Trophoblast cell (in vitro differentiated cells and primary cell): ENCODE measurements around the gene ENO2.

Source experiments
- DNase-seq, 2 donors: peaks; one replicate each; pipeline ENCODE4 v3.0.0-alpha.2; 2016
- H2AFZ ChIP-seq: 2 replicates; pipeline ENCODE4 v1.6.1; 2013; ENCODE audit warnings: low read length, moderate library complexity, mild to moderate bottlenecking; ENCODE audit not compliant: insufficient read depth, poor library complexity
- H2AK5ac ChIP-seq: 2 replicates; pipeline ENCODE4 v1.6.1; 2013; ENCODE audit warnings: mild to moderate bottlenecking, low read length
- H2BK120ac ChIP-seq: 2 replicates; pipeline ENCODE4 v1.6.1; 2013; ENCODE audit warnings: low read length, mild to moderate bottlenecking, moderate library complexity; ENCODE audit not compliant: insufficient read depth, poor library complexity
- H2BK12ac ChIP-seq: 2 replicates; pipeline ENCODE4 v1.6.1; 2013; ENCODE audit warnings: mild to moderate bottlenecking, low read length, moderate library complexity
- H2BK5ac ChIP-seq: 2 replicates; pipeline ENCODE4 v1.6.1; 2013; ENCODE audit warnings: low read length, low read depth, moderate library complexity, mild to moderate bottlenecking; ENCODE audit not compliant: poor library complexity
- H3K14ac ChIP-seq: 2 replicates; pipeline ENCODE4 v1.6.1; 2013; ENCODE audit warnings: mild to moderate bottlenecking, low read length
- H3K18ac ChIP-seq: 2 replicates; pipeline ENCODE4 v1.6.1; 2013; ENCODE audit warnings: mild to moderate bottlenecking, low read length
- H3K23ac ChIP-seq: 2 replicates; pipeline ENCODE4 v1.6.1; 2013; ENCODE audit warnings: low read length
- H3K27ac ChIP-seq: 2 replicates; pipeline ENCODE4 v1.5.1; 2013; ENCODE audit warnings: low read depth, mild to moderate bottlenecking, inconsistent platforms, low read length, moderate library complexity
- H3K27me3 ChIP-seq: 2 replicates; pipeline ENCODE4 v1.6.1; 2013; ENCODE audit warnings: inconsistent platforms, mild to moderate bottlenecking, low read length, moderate library complexity; ENCODE audit not compliant: insufficient read depth
- H3K36me3 ChIP-seq, 2 experiments: 1 replicate in 1 of 2; 2 replicates in 1 of 2; pipeline ENCODE4 v1.6.1; 2013; ENCODE audit warnings: low read length in 2 of 2, mild to moderate bottlenecking in 2 of 2, moderate library complexity in 1 of 2; ENCODE audit not compliant: insufficient read depth in 2 of 2, control insufficient read depth in 1 of 2
- H3K4ac ChIP-seq: 2 replicates; pipeline ENCODE4 v1.6.1; 2013; ENCODE audit warnings: low read depth, mild to moderate bottlenecking, low read length, moderate library complexity
- H3K4me1 ChIP-seq, 2 experiments: 1 replicate in 1 of 2; 2 replicates in 1 of 2; pipeline ENCODE4 v1.6.1; 2013; ENCODE audit warnings: low read length in 2 of 2, mild to moderate bottlenecking in 2 of 2, moderate library complexity in 1 of 2; ENCODE audit not compliant: insufficient read depth in 2 of 2, control insufficient read depth in 1 of 2
- H3K4me2 ChIP-seq: 2 replicates; pipeline ENCODE4 v1.6.1; 2013; ENCODE audit warnings: inconsistent platforms, mild to moderate bottlenecking, low read length, moderate library complexity
- H3K4me3 ChIP-seq: 2 replicates; pipeline ENCODE4 v1.5.1; 2013; ENCODE audit warnings: mild to moderate bottlenecking, low read depth, low read length, inconsistent platforms
- H3K79me1 ChIP-seq: one replicate; pipeline ENCODE4 v1.6.1; 2013; ENCODE audit warnings: low read length
- H3K79me2 ChIP-seq: 2 replicates; pipeline ENCODE4 v1.6.1; 2013; ENCODE audit warnings: low read length, mild to moderate bottlenecking; ENCODE audit not compliant: control insufficient read depth, insufficient read depth, poor library complexity
- H3K9ac ChIP-seq: 2 replicates; pipeline ENCODE4 v1.6.1; 2013; ENCODE audit warnings: mild to moderate bottlenecking, low read length
- H3K9me3 ChIP-seq: 2 replicates; pipeline ENCODE4 v1.6.1; 2013; ENCODE audit warnings: low read depth, mild to moderate bottlenecking, control low read depth, inconsistent platforms, low read length; ENCODE audit not compliant: insufficient read depth
- H4K12ac ChIP-seq: 2 replicates; pipeline ENCODE4 v1.6.1; 2013; ENCODE audit warnings: low read depth, mild to moderate bottlenecking, low read length, moderate library complexity
- H4K8ac ChIP-seq: 2 replicates; pipeline ENCODE4 v1.6.1; 2013; ENCODE audit warnings: low read depth, mild to moderate bottlenecking, low read length, moderate library complexity
- H4K91ac ChIP-seq: one replicate; pipeline ENCODE4 v1.6.1; 2013; ENCODE audit warnings: low read depth, mild to moderate bottlenecking, low read length, moderate library complexity
- WGBS: extraction: QIAGEN DNeasy Blood & Tissue Kit; methylation state at CpG from one replicate; pipeline ENCODE4 v1.1.7; 2013; ENCODE audit warnings: missing lambda C conversion rate; ENCODE audit not compliant: insufficient read length, insufficient coverage; ENCODE audit errors: extremely low coverage; 5-methylcytosine and 5-hydroxymethylcytosine counted together

ENO2 gene

DNA sequence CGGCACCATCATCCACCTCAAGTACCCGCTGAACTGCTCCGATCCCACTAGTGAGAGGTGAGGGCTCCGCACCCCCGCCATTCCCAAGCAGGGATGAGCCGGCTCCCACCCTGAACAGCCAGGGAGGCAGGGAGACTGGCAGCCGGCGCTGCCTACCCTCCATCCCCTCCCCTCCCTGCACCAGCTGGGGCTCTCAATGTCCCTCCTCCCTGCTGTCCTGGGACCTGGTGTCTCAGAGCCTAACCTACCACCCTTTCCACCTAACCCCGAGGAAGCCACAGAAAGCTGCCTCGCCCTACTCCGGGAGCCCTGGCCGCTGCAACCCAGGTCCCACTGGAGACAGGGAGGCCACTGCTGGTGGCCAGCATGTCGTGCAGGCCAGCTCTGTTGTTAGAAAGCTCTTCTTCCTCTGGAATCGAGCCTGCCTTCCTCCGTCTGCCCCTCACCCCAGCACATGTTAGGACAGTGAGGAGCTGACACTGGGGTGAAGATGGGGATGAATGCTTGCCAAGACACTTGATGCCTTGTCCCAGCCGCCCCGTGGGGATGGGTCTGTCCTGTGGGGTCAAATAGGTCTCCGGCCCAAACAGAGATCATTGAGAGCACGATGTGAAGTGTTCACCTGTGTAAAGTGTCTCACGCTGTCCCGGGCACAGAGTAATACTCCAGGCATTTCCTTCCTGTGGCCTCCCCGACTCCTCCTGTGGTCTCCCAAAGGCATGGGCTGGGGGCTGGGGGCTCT lies 37.9 kb downstream of the ENO2 start:
- no peaks in the 10 kb centered on the region for H3K9me3 ChIP-seq
- H2AFZ ChIP-seq, result no peak overlapping the region
- WGBS, result no CpG with 5 or more reads among the region's 22 CpGs
- H3K27ac ChIP-seq, result no peak overlapping the region
- no peak overlapping the region for H2AK5ac ChIP-seq
- H3K79me2 ChIP-seq, result no peaks in the 10 kb centered on the region
- no peak overlapping the region for H3K4me3 ChIP-seq
- no peak overlapping the region for H2BK12ac ChIP-seq
- H3K14ac ChIP-seq, result no peak overlapping the region
- H4K12ac ChIP-seq, result no peak overlapping the region
- H4K91ac ChIP-seq, result no peak overlapping the region
- H3K4me1 ChIP-seq, result peaks cover 5 to 10% of the 10 kb centered on the region in 2 experiments
- H3K27me3 ChIP-seq, result no peaks in the 10 kb centered on the region
- no peak overlapping the region for H3K4ac ChIP-seq
- H3K23ac ChIP-seq, result no peak overlapping the region
- no peak overlapping the region for H3K4me2 ChIP-seq
- H2BK120ac ChIP-seq, result no peak overlapping the region
- H3K18ac ChIP-seq, result no peak overlapping the region
- H3K9ac ChIP-seq, result no peak overlapping the region
- H3K79me1 ChIP-seq, result no peaks in the 10 kb centered on the region
- no peak for DNase-seq
- H2BK5ac ChIP-seq, result no peak overlapping the region
- peaks cover 8 to 9% of the 10 kb centered on the region in 2 experiments for H3K36me3 ChIP-seq
- H4K8ac ChIP-seq, result no peak overlapping the region

DNA sequence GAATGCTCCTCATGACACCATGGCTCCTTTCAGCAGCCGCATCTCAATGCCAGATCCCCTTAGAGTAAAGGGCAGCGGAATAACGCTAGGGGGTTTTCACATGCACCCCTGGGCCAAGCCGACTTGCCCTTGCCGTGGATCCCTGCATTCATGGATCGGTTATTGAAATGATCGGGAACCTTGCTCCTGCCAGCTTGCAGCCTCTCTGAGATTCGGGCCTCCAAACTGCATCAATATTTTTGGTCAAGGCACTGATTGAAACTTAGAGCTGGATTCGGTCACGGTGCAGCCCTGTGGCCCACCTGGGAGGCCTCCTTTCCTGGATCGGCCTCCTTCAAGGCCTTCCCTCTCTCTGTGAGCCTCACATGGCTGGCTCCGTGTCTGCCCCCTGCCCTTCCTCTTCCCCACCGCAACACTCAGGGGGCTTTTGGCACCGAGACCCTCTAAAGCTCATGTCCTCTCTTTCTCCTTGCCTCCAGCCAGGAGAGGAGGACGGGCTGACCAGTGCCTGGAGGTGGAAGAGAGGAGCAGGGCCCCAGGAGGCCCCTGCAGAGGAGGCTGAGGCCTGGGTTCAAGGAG lies 38.6 kb downstream of the ENO2 start:
- Histone ChIP-seq H4K12ac (no peak overlapping the region), H3K9ac (no peak overlapping the region), H2BK120ac (no peak overlapping the region), H3K14ac (no peak overlapping the region), H2AFZ (no peak overlapping the region), H4K8ac (no peak overlapping the region), H3K4me2 (no peak overlapping the region), H3K23ac (no peak overlapping the region), H3K36me3 (peaks cover 9 to 10% of the 10 kb centered on the region in 2 experiments), H2BK5ac (no peak overlapping the region), H3K27me3 (no peaks in the 10 kb centered on the region), H2AK5ac (no peak overlapping the region), H3K9me3 (no peaks in the 10 kb centered on the region), H3K79me2 (no peaks in the 10 kb centered on the region), H3K79me1 (no peaks in the 10 kb centered on the region), H3K4me1 (peaks cover 5 to 10% of the 10 kb centered on the region in 2 experiments), H2BK12ac (no peak overlapping the region), H3K18ac (no peak overlapping the region), H3K4me3 (no peak overlapping the region), H4K91ac (no peak overlapping the region), H3K27ac (no peak overlapping the region), H3K4ac (no peak overlapping the region)
- no CpG with 5 or more reads among the region's 15 CpGs for WGBS
- DNase-seq, result no peak

DNA sequence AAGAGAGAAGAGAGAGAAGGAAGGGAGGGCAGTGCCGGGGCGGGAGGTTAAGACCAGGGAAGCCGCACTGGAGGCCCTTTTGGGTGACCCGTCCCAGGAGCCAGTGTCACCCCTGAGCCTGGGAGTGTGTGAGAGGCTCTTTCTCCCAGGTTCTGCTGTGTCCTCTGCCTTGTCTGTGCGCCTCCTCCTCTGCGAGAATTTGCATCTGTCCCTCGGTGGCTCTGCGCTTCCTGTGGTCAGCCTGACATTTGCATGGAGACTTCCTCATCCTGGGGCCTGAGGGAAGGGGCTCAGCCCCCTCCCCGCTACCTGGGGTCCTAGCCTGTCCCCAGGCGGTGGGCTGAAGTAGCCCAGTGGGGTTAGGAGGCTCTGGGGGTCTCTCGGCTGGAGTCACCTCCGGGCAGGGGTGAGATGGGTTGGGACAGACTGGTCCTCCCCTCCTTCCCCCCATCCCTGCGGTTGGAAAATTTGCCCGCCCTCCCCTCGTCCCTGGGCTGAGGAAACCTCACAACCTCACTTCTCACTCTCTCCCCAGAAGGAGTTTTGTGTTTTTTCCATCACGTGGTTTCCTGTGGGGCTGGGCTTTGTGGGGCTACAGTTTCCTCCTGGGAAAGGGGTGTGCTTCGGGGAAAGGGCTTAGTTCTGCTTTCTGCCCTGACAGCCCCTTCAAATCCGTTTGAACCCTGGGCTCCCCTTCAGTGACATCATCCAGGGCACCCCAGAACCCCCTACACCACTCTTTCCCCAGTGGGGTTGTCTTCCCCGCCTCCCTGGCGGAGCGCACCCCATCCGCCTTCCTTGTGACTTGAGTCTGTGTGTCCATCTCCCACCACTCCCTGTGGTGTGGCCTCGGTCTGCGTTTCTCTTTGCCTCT lies 39.3 kb downstream of the ENO2 start:
- no peak overlapping the region for H2BK120ac ChIP-seq
- H2AK5ac ChIP-seq, result no peak overlapping the region
- no CpG with 5 or more reads among the region's 24 CpGs for WGBS
- H3K4me2 ChIP-seq, result no peak overlapping the region
- H3K36me3 ChIP-seq, result peaks cover 9 to 11% of the 10 kb centered on the region in 2 experiments
- H4K91ac ChIP-seq, result no peak overlapping the region
- no peak overlapping the region for H4K12ac ChIP-seq
- H3K4me1 ChIP-seq, result peaks cover 5 to 10% of the 10 kb centered on the region in 2 experiments
- H3K14ac ChIP-seq, result no peak overlapping the region
- H3K27me3 ChIP-seq, result no peaks in the 10 kb centered on the region
- no peak overlapping the region for H3K27ac ChIP-seq
- peak in 1 of 2 donors; percentile 41 for DNase-seq
- H3K23ac ChIP-seq, result no peak overlapping the region
- no peak overlapping the region for H4K8ac ChIP-seq
- H3K79me2 ChIP-seq, result no peaks in the 10 kb centered on the region
- H3K18ac ChIP-seq, result no peak overlapping the region
- no peak overlapping the region for H2BK5ac ChIP-seq
- H3K4ac ChIP-seq, result no peak overlapping the region
- no peaks in the 10 kb centered on the region for H3K79me1 ChIP-seq
- H3K9ac ChIP-seq, result no peak overlapping the region
- H3K9me3 ChIP-seq, result no peaks in the 10 kb centered on the region
- H3K4me3 ChIP-seq, result no peak overlapping the region
- no peak overlapping the region for H2BK12ac ChIP-seq
- no peak overlapping the region for H2AFZ ChIP-seq

DNA sequence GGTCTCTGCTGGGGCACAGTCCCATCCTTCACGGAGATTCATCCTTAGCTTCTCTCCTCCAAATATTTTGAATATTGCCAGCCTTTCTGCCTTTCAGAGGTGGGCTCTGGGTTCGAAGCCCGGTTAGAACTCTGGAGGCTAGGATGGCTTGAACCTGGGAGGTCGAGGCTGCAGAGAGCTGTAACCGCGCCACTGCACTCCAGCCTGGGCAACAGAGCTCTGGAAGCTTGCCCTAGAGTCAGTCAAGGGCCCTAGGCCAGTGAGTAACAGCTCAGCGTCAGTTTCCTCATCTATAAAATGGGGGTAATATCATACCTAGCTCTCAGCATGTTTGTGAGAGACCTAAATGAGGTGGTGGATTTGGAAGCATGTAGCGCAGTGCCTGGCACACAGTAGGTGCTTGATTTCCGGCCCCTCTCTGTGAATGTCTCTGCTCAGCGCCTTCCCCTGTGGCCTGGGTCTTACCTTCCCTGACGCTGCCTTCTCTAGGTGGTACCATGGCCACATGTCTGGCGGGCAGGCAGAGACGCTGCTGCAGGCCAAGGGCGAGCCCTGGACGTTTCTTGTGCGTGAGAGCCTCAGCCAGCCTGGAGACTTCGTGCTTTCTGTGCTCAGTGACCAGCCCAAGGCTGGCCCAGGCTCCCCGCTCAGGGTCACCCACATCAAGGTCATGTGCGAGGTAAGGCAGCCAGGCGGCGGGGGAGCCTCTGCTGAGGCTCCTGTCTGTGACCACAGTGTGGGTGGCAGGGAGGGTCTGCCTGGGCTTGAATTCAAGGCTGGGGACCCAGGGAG lies 40.1 kb downstream of the ENO2 start:
- no peaks in the 10 kb centered on the region for H3K9me3 ChIP-seq
- no peak overlapping the region for H4K91ac ChIP-seq
- H3K36me3 ChIP-seq, result peaks cover 9 to 11% of the 10 kb centered on the region in 2 experiments
- H2AK5ac ChIP-seq, result no peak overlapping the region
- no peak overlapping the region for H2BK12ac ChIP-seq
- no peak overlapping the region for H3K18ac ChIP-seq
- H4K12ac ChIP-seq, result no peak overlapping the region
- H4K8ac ChIP-seq, result no peak overlapping the region
- no CpG with 5 or more reads among the region's 21 CpGs for WGBS
- no peaks in the 10 kb centered on the region for H3K79me1 ChIP-seq
- H3K27me3 ChIP-seq, result no peaks in the 10 kb centered on the region
- peak overlapping the region; percentile 42 for H3K4me3 ChIP-seq
- no peak overlapping the region for H3K14ac ChIP-seq
- no peak overlapping the region for H3K4me2 ChIP-seq
- H3K4ac ChIP-seq, result no peak overlapping the region
- no peak overlapping the region for H2BK120ac ChIP-seq
- H3K23ac ChIP-seq, result no peak overlapping the region
- H3K9ac ChIP-seq, result no peak overlapping the region
- DNase-seq, result no peak
- no peak overlapping the region for H2BK5ac ChIP-seq
- H3K79me2 ChIP-seq, result no peaks in the 10 kb centered on the region
- H2AFZ ChIP-seq, result no peak overlapping the region
- H3K4me1 ChIP-seq, result peaks cover 5 to 10% of the 10 kb centered on the region in 2 experiments
- H3K27ac ChIP-seq, result no peak overlapping the region
